ENCODE data around the gene KCTD12.

KCTD12 gene

DNA sequence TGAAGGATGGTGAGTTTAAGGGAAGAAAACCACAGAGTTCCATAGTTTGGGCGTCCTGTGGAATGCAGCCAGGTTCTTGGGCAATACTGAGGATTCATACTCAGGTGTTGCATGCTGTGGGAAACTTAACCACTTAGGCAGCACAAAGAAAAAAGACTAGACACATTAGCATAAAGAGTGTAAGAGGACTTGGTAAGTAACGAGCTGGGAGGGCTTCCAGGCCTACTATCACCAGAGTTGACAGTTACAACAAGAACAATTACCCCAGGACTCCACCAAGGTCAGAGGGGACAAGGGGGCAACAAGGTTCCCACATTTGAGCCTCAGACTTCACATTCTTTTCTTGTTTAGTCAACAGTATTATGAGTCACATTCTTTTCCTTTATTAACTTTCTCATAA is 33.2 kb downstream of the KCTD12 start:
- no peak for TF ChIP-seq EZH2 (IDR thresholded peaks at IDR 0.05; ENCODE audit: borderline replicate concordance, low read length)
- TF ChIP-seq, protein P1, sequence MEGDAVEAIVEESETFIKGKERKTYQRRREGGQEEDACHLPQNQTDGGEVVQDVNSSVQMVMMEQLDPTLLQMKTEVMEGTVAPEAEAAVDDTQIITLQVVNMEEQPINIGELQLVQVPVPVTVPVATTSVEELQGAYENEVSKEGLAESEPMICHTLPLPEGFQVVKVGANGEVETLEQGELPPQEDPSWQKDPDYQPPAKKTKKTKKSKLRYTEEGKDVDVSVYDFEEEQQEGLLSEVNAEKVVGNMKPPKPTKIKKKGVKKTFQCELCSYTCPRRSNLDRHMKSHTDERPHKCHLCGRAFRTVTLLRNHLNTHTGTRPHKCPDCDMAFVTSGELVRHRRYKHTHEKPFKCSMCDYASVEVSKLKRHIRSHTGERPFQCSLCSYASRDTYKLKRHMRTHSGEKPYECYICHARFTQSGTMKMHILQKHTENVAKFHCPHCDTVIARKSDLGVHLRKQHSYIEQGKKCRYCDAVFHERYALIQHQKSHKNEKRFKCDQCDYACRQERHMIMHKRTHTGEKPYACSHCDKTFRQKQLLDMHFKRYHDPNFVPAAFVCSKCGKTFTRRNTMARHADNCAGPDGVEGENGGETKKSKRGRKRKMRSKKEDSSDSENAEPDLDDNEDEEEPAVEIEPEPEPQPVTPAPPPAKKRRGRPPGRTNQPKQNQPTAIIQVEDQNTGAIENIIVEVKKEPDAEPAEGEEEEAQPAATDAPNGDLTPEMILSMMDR (IDR thresholded peaks at IDR 0.05; ENCODE audit: low read length) = no peak
- no peaks in the 10 kb centered on the region for H3K79me2 ChIP-seq (ENCODE audit: insufficient read depth, low read length)
- no peaks in the 10 kb centered on the region for H3K9me3 ChIP-seq (ENCODE audit: low read length)
- H3K4me3 ChIP-seq (ENCODE audit: low read depth, low read length, poor library complexity, severe bottlenecking) = no peak overlapping the region
- H3K9me2 ChIP-seq (ENCODE audit: low read depth, low read length) = no peaks in the 10 kb centered on the region
- no peaks in the 10 kb centered on the region for H3K27me3 ChIP-seq (ENCODE audit: insufficient read depth, low read length)
- no peak overlapping the region for H3K9ac ChIP-seq (ENCODE audit: low read length)
- no peak overlapping the region for H2AFZ ChIP-seq (ENCODE audit: low read length)
- H3K4me2 ChIP-seq (ENCODE audit: low read length) = no peak overlapping the region
- H3K4me1 ChIP-seq (ENCODE audit: insufficient read depth, low read length, severe bottlenecking) = no peaks in the 10 kb centered on the region
- no peaks in the 10 kb centered on the region for H3F3A ChIP-seq (ENCODE audit: insufficient read depth, low read length)
- no peak overlapping the region for H3K27ac ChIP-seq (ENCODE audit: low read depth, low read length, poor library complexity, severe bottlenecking)
- no peaks in the 10 kb centered on the region for H3K36me3 ChIP-seq (ENCODE audit: insufficient read depth, low read length)
- H4K20me1 ChIP-seq (ENCODE audit: insufficient read depth, low read length) = no peaks in the 10 kb centered on the region

DNA sequence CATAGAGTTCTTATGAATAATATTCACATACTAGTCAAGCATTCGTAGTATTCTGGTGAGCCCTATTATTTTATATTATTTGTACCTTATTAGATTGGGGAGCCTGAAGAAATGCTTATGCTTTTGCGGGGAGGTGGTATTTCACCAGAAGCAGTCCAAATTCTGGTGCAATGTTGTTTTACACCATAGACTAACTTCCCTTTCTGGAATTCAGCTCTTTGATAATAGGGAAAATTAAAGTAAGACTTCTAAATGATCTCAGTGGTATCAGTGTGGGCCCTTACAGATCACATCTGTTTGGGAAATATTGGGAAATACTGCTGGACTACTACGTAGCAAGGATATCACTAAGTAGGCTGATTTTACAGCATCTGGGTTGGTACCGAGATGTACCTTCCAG is 34.2 kb downstream of the KCTD12 start:
- no peak overlapping the region for H3K4me2 ChIP-seq (ENCODE audit: low read length)
- H3K79me2 ChIP-seq (ENCODE audit: insufficient read depth, low read length) = no peaks in the 10 kb centered on the region
- no peaks in the 10 kb centered on the region for H3K4me1 ChIP-seq (ENCODE audit: insufficient read depth, low read length, severe bottlenecking)
- TF ChIP-seq, protein P1 (IDR thresholded peaks at IDR 0.05; ENCODE audit: low read length) = no peak
- no peak for TF ChIP-seq EZH2 (IDR thresholded peaks at IDR 0.05; ENCODE audit: borderline replicate concordance, low read length)
- no peaks in the 10 kb centered on the region for H3K36me3 ChIP-seq (ENCODE audit: insufficient read depth, low read length)
- no peak overlapping the region for H3K4me3 ChIP-seq (ENCODE audit: low read depth, low read length, poor library complexity, severe bottlenecking)
- H3K27ac ChIP-seq (ENCODE audit: low read depth, low read length, poor library complexity, severe bottlenecking) = no peak overlapping the region
- H3K9me3 ChIP-seq (ENCODE audit: low read length) = no peaks in the 10 kb centered on the region
- no peaks in the 10 kb centered on the region for H3K9me2 ChIP-seq (ENCODE audit: low read depth, low read length)
- no peak overlapping the region for H2AFZ ChIP-seq (ENCODE audit: low read length)
- H3F3A ChIP-seq (ENCODE audit: insufficient read depth, low read length) = no peaks in the 10 kb centered on the region
- no peaks in the 10 kb centered on the region for H4K20me1 ChIP-seq (ENCODE audit: insufficient read depth, low read length)
- no peaks in the 10 kb centered on the region for H3K27me3 ChIP-seq (ENCODE audit: insufficient read depth, low read length)
- no peak overlapping the region for H3K9ac ChIP-seq (ENCODE audit: low read length)

DNA sequence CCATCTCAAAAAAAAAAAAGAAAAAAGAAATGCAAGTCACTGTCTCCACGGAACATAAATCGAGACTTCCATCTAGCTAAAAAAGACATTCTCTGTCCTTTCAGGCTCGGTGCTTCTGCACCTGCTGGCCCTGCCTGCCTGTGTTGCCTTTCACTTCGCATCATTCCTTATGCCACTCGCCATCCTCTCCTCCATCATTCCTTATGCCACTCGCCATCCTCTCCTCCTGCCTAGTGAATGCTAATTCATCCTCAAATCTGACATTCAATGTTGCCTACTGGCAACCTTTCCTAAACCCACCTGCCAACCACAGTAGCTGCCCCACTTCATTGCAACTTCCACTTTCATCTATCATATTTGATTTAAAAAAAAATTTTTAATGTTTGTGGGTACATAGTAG is 36.7 kb downstream of the KCTD12 start:
- Histone ChIP-seq H3F3A (ENCODE audit: insufficient read depth, low read length) (no peaks in the 10 kb centered on the region), H4K20me1 (ENCODE audit: insufficient read depth, low read length) (no peaks in the 10 kb centered on the region), H3K4me1 (ENCODE audit: insufficient read depth, low read length, severe bottlenecking) (no peaks in the 10 kb centered on the region), H2AFZ (ENCODE audit: low read length) (no peak overlapping the region), H3K36me3 (ENCODE audit: insufficient read depth, low read length) (no peaks in the 10 kb centered on the region), H3K4me2 (ENCODE audit: low read length) (no peak overlapping the region), H3K9me2 (ENCODE audit: low read depth, low read length) (no peaks in the 10 kb centered on the region), H3K9ac (ENCODE audit: low read length) (no peak overlapping the region), H3K9me3 (ENCODE audit: low read length) (no peaks in the 10 kb centered on the region), H3K27me3 (ENCODE audit: insufficient read depth, low read length) (no peaks in the 10 kb centered on the region), H3K27ac (ENCODE audit: low read depth, low read length, poor library complexity, severe bottlenecking) (no peak overlapping the region), H3K79me2 (ENCODE audit: insufficient read depth, low read length) (no peaks in the 10 kb centered on the region), H3K4me3 (ENCODE audit: low read depth, low read length, poor library complexity, severe bottlenecking) (no peak overlapping the region)
- TF ChIP-seq, protein P1 (IDR thresholded peaks at IDR 0.05; ENCODE audit: low read length) = no peak
- TF ChIP-seq EZH2 (IDR thresholded peaks at IDR 0.05; ENCODE audit: borderline replicate concordance, low read length) = no peak

All from OCI-LY1 (cell line).